GM21390 (cell line): ENCODE data around the gene ZDHHC5.
"Not testable (repeated sequence)": the region's sequence is repeated elsewhere in the genome, so short reads cannot be mapped to it uniquely, and the experiment has no call there.

ENCODE experiments used
- ATAC-seq: cut with Tn5 transposase; IDR thresholded peaks from one replicate; pipeline ENCODE4 v1.9.1; 2021; ENCODE audit not compliant: unreplicated experiment

The ZDHHC5 gene

DNA sequence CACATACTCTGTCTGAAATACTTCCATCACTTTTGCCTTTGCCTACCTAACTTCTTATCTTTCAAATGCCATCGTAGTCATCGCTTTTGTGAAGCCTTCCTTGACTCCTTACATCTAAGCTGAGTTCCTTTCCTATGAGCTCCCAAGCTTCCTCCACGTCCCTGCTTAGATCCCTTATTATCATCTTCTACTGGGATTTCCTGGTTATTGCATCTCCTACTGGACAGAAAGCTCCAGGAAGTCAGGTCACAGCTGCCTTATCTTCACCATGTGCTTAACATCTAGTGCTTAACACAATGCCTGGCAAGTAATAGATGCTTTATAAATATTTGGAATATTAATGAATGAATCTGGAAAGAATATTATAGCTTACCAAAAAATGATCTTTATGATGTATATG is 24.1 kb upstream of the ZDHHC5 start:
- ATAC-seq = no peak

DNA sequence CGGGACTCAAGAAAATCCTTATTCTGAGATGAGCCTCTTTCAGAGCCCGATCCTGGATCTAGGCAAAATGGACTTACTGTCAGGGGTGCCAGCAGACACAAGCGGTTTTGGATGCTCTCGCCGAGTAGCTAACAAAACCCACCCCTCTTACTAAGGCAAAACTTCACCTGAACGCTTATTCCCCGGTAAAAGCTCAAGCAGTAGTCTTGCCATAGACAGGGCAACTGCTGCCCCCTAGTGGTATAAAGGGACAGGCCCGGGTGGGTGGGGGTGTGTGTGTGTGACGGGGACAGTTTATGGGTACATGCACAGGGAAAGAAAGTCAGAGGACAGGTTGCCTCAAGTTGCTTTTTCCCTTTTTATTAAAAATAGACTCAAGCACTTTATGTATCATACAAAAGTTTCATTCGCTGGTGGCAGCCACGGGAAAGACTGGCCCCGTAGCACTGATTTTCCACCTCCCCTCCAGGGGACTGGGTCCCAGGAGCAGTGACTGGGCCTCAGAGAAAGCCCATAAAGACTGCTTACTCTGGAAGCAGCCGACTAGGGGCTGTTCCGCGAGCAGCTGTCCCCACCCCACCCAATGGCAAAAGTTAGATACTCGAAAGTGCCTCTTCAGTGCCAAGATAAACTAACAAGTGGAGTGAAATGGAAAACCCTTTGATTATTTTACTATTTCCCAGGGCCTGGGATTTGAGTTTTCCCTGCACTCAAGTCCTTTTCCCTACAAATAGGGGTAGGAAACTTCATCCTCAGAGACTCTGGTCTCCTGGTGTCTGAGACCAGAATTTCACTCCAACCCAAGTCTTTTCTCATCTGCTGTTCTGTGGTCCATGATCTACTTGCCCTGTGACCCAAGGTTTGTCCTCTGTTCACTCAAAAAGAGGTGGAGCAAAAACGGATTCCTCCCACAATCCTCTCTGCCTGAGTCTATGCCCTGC is 22.9 kb upstream of the ZDHHC5 start:
- peak; percentile 60 for ATAC-seq

DNA sequence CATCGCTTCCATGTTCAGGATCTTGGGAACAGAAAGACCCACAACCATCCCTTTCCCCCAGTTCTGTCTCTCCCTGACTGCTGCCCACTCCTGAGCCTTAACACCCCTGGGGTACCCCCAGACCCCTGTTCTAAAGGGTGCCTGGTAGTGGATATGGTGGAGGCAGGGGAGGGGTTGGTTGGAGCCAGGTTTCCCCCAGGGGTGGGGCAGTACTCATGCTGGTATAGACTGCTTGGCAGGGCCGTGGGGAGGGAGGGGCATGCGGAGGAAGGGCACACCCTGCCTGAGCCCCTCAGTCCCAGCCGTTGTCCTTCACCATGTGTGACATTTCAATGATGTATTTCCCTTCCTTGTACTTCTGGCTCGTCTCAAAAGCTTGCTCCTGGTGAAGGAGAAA is 22.2 kb upstream of the ZDHHC5 start:
- no peak for ATAC-seq

DNA sequence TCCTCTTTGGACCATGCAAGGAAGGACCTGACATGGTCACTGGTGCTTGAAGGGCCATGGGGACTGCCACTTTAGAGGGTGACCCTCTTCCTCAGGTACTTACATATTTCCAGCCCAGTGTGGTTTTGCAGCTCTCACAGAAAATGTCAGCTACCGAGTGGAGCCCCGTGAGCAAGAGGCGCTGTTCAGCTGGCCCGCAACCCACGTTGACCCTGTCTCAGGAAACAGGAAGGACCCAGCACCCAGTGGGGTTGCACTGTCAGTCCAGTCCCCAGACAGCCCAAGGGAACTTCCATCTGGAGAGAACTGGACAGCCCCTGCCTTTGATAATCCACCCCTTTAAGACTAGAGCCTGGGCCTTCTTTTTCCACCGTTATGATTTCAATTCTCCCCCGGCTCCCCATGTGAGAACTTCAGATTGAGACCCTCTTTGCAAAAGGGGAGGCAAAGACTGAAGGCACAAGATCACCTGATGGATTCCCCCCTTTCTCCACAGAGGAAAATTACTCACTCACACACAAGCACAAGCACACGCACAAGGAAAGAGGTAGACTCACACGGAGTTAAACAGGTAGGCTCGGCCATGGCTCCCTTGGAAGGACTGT is 21.6 kb upstream of the ZDHHC5 start:
- ATAC-seq = no peak

DNA sequence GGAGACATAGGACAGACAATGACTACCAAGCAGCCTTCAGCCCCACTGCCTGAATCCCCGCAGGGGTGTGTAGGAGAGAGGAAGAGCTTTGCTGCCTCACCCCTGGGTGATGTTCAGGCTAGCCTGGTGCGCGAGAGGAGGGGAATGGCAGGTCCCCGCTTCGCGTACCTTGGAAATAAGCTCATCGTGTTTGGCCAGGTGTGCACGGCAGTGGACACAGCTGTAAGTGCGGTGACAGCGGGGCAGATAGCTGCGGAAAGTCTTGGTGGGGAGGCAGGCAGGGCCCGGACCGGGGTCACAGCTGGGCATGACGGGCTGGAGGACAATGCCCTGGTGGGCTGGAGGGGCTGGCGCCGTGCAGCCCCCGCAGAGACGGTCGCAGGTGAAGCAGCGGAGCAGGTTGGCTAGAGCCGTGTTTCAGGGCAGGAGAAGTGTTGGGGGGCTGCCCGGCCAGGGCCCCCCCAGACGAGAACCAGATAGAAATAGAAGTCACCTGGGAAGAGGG is 21.1 kb upstream of the ZDHHC5 start:
- no peak for ATAC-seq

DNA sequence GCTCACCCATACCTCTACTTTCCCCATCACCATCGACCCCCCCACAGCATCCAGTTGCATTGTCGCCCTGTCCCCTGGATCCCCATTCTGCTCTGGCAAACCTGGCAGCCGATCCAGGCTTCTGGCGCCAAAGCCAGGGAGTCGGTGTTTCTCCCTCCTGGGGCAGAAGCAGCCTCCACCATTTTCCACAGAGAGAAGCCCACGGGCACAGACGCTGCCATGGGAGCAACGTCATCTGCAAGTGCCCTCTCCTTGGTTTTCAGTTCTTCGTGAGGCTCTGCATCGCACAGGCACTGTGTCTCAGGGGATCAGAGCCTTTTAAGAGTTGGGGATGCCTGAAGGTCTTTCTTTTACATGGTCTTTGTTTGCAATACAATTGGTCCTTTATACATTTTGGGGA is 20.5 kb upstream of the ZDHHC5 start:
- ATAC-seq = no peak

DNA sequence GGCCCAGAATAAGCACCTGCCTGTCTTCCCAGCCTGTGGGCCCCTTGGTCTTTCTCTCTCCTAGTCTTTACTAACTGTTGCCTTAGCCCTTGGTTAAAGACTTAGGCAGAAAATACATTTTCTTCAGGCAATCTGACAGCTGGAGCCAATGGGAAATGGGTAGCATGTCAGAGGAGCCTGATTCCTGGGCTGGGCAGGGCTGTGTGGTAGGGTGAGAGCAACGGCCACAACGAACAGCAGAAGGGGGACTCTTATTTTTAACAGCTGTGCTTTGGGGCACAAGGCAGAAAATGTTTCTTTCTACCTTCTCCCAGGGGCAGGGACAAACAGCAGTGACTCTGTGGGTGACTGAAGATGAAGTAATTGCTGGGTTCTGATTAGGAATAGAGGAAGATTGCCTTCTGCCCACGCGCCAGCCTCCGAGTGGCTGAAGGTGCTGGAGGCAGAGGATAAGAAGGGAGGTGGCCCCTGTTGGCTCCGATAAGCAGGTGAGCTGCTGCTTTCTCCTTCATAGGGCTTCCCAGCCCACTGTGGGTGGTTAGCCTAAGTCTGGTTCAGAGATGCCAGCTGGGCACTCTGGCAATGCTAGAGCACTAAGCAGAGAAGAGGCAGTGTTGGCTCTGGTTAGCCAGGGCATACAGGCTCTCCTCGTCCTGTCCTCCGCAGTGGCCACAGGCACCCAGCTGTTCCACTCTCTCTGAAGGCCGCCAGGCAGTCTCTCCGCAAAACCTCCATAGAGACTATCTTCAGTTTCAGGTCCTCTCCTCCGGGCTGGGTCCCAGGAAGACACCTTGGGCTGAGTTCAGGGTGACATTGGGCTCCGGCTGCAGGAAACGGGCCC is 19.7 kb upstream of the ZDHHC5 start:
- ATAC-seq = no peak

DNA sequence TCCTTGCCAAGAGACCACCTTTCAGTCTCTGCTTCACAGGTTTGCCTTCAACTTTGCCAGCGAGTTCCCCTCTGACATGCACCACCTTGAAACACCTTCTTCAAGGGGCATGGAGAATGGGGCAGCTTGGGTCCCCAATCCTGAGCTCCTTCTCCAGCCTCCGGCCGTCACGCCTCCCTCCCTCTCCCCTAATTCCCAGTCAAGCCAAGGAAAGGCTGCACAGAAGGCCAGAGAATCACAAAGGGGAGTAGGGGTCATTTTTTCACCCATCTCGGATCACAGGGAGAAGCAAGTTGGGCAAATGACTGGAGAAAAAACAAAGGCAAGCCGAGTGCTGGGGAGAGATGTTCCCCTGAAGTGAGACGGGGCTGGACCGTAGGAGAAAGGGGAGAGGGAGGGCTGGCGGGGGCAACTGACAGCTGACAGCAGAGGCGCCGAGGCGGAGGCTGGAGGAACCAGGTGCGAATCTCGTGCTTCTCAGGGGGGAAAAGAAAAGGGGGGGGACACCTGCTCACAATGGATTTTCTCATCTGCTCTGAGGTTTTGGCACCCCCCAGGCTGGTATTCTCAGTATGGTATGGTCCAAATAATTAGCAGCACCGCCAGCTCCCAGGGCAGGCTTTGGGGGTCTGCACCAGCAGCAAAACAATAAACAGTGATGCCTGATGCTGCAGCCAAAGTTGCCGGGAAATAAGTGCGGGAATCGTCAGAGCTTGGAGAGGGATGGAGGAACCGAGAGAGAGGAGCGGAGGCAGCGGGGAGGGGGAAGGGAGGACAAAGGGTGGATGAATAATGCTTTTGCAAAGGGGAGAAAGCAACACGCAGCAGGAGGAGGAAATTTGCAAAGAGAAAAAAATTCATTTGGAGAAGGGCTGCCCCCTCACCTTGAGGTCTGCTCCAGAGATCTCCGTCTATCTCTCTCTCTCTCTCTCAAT is 18.8 kb upstream of the ZDHHC5 start:
- no peak for ATAC-seq

DNA sequence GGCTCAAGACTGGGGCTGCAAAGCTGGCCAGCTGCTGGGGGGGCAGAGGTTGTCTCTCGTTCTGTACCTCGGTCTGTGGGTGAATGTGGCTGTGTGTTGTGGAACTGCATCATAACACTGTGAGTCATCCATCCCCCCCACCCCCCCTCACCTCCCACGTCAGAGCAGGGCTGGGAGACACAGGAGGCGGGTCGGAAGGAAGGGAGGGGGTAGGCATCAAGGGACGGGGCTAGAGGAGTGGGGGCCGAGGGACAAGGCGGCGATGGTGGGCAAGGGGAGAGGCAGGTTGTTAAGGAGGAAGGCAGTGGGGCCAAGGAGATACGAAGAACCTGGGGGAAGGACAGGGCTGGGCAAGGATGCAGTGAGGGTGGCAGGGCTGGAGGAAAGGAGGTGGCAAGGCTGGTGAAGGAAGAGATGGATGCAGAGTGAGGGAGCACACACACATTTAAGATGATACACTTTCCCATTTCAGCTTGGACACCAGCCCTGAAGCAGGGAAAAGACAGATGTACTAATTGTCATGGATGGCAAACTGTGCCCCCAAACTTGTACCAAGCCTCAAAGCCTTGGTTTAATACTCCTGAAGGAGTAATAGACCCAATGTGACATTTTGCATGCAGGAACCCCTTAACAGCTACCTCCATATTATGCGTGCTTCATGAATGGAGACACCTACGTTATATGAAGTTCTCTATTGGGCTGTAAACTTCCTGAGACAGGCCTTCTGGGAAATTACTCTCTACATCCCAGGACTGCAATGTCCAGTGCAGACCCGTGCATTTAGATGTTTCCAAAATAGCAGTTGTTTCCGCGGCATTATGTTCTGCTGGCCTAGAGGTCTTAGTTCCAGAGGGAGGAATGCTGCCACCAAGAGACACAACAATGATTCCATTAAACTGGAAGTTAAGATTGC is 17.8 kb upstream of the ZDHHC5 start, which contains the start of gene YPEL4:
Gene YPEL4 (minus strand): TSS at position 87 of the 913 bp plus-strand sequence. CDS start 2,805 bp downstream, outside the sequence.
- no peak for ATAC-seq

DNA sequence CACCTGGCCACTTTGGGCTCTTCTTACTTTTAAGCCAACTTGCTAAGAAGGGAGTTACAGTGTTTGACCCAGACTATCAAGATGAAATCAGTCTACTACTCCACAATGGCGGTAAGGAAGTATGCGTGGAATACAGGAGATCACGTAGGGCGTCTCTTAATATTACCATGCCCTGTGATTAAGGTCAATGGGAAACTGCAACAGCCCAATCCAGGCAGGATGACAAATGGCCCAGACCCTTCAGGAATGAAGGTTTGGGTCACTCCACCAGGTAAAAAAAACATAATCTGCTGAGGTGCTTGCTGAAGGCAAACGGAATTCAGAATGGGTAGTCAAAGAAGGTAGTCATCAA is 17.2 kb upstream of the ZDHHC5 start:
- no peak for ATAC-seq

DNA sequence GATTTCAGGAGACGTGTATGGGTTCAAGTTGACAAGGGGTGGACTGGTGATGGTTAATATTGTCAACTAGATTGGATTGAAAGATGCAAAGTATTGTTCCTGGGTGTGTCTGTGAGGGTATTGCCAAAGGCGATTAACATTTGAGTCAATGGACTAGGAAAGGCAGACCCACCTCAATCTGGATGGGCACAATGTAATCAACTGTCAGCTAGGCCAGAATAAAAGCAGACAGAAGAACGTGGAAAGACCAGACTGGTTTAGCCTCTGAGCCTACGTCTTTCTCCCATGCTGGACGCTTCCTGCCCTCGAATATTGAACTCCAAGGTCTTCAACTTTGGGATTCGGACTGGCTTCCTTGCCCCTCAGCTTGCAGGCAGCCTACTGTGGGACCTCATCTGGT is 16.5 kb upstream of the ZDHHC5 start:
- ATAC-seq = no peak

DNA sequence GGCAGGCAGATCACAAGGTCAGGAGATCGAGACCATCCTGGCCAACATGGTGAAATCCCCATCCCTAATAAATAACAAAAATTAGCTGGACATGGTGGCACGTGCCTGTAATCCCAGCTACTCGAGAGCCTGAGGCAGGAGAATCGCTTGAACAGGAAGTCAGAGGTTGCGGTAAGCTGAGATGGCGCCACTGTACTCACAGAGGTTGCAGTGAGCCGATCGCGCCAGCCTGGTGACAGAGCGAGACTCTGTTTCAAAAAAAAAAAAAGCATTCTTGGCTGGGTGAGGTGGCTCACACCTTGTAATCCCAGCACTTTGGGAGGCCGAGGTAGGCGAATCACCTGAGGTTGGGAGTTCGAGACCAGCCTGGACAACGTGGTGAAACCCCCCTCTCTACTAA is 15.7 kb upstream of the ZDHHC5 start:
- not testable (repeated sequence) for ATAC-seq

DNA sequence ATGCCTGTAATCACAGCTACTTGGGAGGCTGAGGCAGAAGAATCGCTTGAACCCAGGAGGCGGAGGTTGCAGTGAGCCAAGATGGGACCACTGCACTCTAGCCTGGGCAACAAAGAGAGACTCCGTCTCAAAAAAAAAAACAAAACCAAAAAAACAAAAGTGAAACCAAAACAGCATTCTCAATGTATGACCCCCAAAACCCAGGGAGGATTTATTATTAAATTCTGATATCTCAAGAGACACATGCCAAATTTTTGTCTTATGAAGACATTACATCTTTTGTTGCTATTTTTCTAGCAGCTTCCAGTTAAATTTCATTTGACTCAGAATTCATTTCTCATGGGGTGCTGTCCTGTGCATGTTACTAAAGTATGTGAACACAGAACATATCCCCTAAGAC is 15.3 kb upstream of the ZDHHC5 start:
- ATAC-seq = no peak

DNA sequence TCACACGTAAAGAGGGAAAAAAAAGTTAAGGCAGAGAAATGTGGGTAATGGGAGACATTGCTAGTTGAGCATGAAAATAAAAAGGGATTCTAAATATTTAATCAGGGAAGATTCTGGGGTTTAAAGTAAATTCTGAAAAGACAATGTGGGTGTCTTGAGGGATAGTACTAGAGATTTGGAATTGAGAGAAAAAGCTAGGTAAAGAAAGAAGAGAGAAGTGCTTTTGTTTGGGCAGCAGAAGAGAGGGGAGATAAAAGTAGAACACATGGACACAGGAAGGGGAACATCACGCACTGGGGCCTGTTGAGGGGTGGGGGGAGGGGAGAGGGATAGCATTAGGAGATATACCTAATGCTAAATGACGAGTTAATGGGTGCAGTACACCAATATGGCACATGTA is 14.8 kb upstream of the ZDHHC5 start:
- ATAC-seq = no peak

DNA sequence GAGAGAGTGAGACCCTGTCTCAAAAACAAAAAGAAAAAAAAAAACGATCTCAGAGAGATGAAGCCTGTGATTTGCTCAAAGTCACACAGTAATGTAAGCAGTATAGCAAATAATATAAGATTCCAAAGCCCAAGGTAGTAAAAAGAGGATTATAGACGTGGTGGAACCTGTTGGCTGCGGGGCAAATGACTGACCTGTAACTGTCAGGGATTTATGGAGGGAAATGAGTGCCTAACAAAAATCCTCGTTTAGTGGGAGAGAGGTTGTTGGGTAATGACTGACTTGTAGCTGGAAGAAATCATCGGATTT is 11.1 kb upstream of the ZDHHC5 start:
- ATAC-seq = no peak

DNA sequence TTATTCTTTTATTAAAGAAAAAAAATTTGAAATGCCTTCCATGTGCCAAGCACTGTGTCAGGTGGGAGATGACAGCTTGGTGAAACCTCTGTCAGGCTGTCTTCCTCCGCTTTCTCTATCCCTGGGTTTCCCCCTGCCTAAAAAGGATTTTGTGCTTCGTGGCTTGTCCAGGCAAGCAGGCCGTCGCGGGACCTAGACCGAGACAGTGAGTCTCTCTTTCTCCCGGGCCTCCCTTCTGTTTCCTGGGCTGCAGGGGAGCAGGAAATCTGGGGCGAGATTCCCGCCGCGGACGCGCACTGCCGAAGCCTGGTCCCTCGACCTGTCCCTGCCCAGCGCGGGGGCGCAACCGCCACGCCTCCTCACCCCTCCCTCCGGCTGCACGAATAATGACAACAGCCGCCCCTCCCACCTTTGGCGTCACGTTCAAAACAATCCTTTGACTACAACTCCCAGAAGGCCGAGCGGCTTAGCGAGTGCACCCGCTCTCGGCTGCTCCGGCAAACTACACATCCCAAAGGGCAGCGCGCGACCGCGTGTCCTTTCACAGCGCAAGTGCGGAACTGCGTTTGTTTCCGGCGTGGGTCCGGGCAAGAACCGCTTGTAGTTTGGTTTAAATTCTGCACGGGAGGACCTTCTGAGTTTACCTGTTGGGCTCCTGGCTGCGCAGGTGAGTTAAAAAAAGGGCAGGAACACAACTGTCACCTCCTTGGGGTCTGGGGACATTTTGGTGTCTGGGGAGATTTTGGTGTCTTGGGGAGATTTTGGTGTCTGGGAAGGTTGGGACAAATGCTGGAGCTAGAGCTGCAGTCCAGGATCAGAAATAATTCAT is 10.5 kb upstream of the ZDHHC5 start, which contains the start of gene CLP1:
Gene CLP1 (plus strand): TSS at position 569 of the 829 bp plus-strand sequence. CDS start 1,715 bp downstream, outside the sequence.
- ATAC-seq = peak; percentile 98

DNA sequence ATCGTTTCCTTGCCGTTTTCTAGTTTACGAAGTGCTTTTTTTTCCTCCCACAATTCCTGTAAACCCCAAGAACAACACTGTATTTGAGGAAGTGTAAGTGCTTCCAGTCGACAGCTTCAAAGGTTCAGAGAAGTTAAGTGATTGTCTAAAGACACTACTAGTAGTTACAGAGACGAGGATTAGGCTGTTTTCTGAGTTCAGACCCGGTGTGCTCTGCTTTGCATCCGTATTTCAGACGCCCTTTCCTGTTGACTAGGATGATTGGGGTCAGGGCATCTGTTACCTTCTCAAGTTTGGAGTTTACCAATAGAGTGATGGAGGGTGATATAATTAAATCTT is 9.9 kb upstream of the ZDHHC5 start:
- ATAC-seq = no peak

DNA sequence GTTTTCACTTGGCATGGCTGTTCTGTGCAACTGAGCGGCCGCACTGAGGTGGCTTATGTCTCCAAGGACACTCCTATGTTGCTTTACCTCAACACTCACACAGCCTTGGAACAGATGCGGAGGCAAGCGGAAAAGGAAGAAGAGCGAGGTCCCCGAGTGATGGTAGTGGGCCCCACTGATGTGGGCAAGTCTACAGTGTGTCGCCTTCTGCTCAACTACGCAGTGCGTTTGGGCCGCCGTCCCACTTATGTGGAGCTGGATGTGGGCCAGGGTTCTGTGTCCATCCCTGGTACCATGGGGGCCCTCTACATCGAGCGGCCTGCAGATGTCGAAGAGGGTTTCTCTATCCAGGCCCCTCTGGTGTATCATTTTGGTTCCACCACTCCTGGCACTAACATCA is 8.2 kb upstream of the ZDHHC5 start:
- no peak for ATAC-seq

DNA sequence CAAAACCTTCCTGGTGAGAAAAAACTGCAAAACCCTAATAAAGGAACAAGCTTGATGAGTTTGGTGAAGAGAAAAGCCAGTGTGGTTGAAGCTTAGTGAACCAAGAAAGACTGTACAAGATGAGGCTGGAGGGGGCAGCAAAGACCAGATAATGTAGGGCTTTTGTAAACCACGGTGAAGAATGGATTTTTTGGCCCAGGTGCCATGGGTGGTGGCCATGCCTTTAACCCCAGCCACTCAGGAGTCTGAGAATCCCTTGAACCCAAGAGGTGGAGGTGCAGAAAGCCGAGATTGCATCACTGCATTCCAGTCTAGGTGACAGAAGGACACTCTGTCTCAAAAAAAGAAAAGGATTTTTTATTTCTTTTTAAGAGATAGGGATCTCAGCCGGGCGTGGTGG is 5.0 kb upstream of the ZDHHC5 start:
- ATAC-seq = no peak
